ENCODE results near the gene LARP4.

GRCh38 chr12:50467439-50467838 lies 66.8 kb downstream of the LARP4 start:
- TF ChIP-seq EZH2 (IDR thresholded peaks at IDR 0.05; ENCODE audit: insufficient read depth, poor library complexity, severe bottlenecking) (no peak), EZH2phosphoT487 (IDR thresholded peaks at IDR 0.05; ENCODE audit: insufficient read depth, low read depth) (no peak)

All from GM23248 (cell line).